BJ (cell line): ENCODE results near the gene FTO. TPM values are rescaled to one million over a fixed set of nuclear protein-coding genes. Genes with fewer than 3 reads are reported as not detected.

ENCODE experiments used
- CTCF ChIA-PET: fragments of 350-600 bp; formaldehyde crosslinking; extraction: SDS; loops from one replicate; lab custom pipeline; 2021; ENCODE audit warnings: antibody characterized with exemption, inconsistent platforms; lab: Yijun Ruan, JAX
- POLR2A ChIA-PET: fragments of 300-600 bp; sonication (Branson Sonifier 250); formaldehyde crosslinking; extraction: SDS; loops from one replicate; lab custom pipeline; 2021; ENCODE audit warnings: antibody characterized with exemption; lab: Charles Lee
- DNase-seq: peaks from one replicate; pipeline ENCODE4 v3.0.0-alpha.2; 2011; ENCODE audit warnings: low read depth
- H3K27me3 ChIP-seq: 2 replicates; pipeline ENCODE4 v1.6.0; 2011; ENCODE audit warnings: low read length; ENCODE audit not compliant: control insufficient read depth, insufficient read depth
- H3K36me3 ChIP-seq: 2 replicates; pipeline ENCODE4 v1.5.1; 2011; ENCODE audit warnings: low read length; ENCODE audit not compliant: control insufficient read depth, insufficient read depth
- H3K4me3 ChIP-seq: 2 replicates; pipeline ENCODE4 v1.5.1; 2011; ENCODE audit warnings: low read depth, mild to moderate bottlenecking, control low read depth, low read length
- polyA plus RNA-seq: library from polyadenylated mRNA; depleted of rRNA; stranded (reverse); fragments of >200 nt; gene quantifications from 2 replicates; pipeline ENCODE4 v1.2.3, GENCODE V29; 2011; rRNA removed
- small RNA-seq: library from RNA; depleted of rRNA; stranded (forward); fragments of <200 nt; gene quantifications from one replicate; pipeline ENCODE3, GENCODE V24; 2012; ENCODE audit warnings: low replicate concordance, low read depth; ENCODE audit not compliant: insufficient read length
- TF ChIP-seq, protein P1 (sequence below): IDR thresholded peaks from 2 replicates; pipeline ENCODE4 v1.5.1; 2011; ENCODE audit warnings: low read depth, mild to moderate bottlenecking, control low read depth, inconsistent platforms, low read length, moderate library complexity; ENCODE audit not compliant: insufficient read depth

Gene FTO
- polyA plus RNA-seq, 1 experiment = 86.3 TPM

DNA sequence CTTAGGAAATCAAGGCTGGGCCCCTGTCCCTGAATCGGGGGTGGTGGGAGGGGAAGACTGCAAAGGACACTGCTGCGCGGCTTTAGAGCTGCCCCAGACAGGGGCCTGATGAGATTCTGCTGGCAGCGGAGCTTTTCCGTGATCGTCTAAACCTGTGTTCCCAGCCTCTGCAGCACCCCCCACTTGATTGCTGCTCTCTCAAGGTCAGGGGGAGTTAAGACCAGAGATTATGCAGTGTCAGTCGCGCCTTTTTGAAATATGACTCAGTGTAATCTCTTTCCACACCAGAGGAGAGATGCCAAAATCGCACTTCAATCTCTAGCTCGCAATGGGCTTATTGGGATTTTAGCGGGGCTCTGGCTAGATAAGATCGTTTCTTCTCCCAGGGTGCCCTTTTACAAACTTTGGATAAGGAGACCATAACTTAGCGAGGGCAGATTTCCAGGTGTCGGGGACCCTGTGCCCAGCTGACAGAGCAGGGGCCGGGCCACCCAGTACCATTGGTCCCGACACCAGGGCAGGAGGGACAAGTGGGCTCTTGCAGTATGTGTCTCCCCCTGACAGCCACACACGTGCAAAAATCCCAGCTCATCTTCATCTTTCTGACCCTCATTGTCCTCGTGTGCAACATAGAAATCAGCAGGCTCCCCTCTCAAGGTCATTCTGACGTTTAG is 495.7 kb downstream of the FTO start:
- no peak for DNase-seq
- Histone ChIP-seq H3K4me3 (no peak overlapping the region), H3K36me3 (no peaks in the 10 kb centered on the region), H3K27me3 (peaks cover 2% of the 10 kb centered on the region; the same call in 1 of the 2 replicates)
- POLR2A ChIA-PET = no interaction called here
- TF ChIP-seq, protein P1, sequence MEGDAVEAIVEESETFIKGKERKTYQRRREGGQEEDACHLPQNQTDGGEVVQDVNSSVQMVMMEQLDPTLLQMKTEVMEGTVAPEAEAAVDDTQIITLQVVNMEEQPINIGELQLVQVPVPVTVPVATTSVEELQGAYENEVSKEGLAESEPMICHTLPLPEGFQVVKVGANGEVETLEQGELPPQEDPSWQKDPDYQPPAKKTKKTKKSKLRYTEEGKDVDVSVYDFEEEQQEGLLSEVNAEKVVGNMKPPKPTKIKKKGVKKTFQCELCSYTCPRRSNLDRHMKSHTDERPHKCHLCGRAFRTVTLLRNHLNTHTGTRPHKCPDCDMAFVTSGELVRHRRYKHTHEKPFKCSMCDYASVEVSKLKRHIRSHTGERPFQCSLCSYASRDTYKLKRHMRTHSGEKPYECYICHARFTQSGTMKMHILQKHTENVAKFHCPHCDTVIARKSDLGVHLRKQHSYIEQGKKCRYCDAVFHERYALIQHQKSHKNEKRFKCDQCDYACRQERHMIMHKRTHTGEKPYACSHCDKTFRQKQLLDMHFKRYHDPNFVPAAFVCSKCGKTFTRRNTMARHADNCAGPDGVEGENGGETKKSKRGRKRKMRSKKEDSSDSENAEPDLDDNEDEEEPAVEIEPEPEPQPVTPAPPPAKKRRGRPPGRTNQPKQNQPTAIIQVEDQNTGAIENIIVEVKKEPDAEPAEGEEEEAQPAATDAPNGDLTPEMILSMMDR = no peak
- CTCF ChIA-PET = no interaction called here

- H3K4me3 ChIP-seq = no peak overlapping the region
- peaks cover 2% of the 10 kb centered on the region; the same call in 1 of the 2 replicates for H3K27me3 ChIP-seq
- no peak for DNase-seq
- TF ChIP-seq, protein P1 = no peak
- ChIA-PET POLR2A (no interaction called here), CTCF (no interaction called here)
- no peaks in the 10 kb centered on the region for H3K36me3 ChIP-seq
These were observed 496.2 kb downstream of the FTO start for GRCh38 chr16:54200161-54200534.

DNA sequence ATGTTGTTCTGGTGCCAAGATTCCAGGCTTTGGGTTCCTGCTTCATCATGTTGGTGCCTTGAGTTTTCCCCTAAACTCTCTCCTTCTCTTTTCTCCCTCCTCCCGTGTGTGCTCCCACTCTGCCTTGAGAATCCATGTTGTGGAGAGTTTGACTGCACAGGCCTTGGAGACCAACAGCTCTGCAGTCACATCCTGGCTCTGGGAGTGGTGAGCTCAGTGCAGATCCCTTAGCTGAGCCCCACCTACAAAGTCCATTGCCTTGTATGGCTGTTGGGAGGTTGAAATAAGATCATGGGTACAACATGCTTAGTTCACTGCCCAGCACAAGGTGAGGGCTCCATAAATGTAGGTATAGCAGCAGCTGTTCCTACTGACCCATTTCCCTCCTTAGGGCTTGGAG is 496.8 kb downstream of the FTO start:
- TF ChIP-seq, protein P1 = no peak
- DNase-seq = no peak
- Histone ChIP-seq H3K4me3 (no peak overlapping the region), H3K27me3 (peaks cover 2% of the 10 kb centered on the region; the same call in 1 of the 2 replicates), H3K36me3 (no peaks in the 10 kb centered on the region)
- CTCF ChIA-PET = no interaction called here
- POLR2A ChIA-PET = no interaction called here

DNA sequence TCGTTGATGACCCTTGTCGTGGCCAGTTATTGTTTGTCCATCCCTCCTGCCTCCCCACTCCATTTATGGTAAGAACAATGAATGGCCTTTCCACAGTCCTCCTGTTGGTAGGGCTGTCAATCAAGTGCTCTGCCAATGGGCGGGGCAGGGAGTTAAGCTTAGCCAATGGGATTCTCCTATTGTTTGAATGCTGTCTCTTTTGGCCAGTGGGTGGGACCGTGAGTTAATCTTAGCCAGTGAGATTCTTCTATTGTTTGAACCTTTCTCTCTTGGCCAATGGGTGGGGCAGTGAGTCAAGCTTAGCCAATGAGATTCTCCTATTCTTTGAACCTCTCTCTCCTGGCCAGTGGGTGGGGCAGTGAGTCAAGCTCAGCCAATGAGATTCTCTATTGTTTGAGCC is 497.2 kb downstream of the FTO start:
- no peak for DNase-seq
- CTCF ChIA-PET = no interaction called here
- Histone ChIP-seq H3K27me3 (peaks cover 2% of the 10 kb centered on the region; the same call in 1 of the 2 replicates), H3K4me3 (no peak overlapping the region), H3K36me3 (no peaks in the 10 kb centered on the region)
- POLR2A ChIA-PET = no interaction called here
- TF ChIP-seq, protein P1 = no peak

Small RNA genes lying within 50 kb of the gene (small RNA-seq; reads per million reads assigned to genes)
- gene AC007347.2 = not detected

Other genes starting within 250 kb of the FTO start
- 26.0 and 32.8 TPM in 2 replicates for gene AKTIP, start 200.9 kb upstream of the FTO start, polyA plus RNA-seq
- gene RPGRIP1L, start 297 bp upstream of the FTO start, polyA plus RNA-seq = 5.0 and 8.3 TPM in 2 replicates